ENCODE measurements around the gene CEP85. TPM values are rescaled to one million over a fixed set of nuclear protein-coding genes. Genes with fewer than 3 reads are reported as not detected.

CEP85 gene
- total and polyA plus RNA-seq, 9 of the 15 experiments (the other 6 are each of a cell fraction or from before 2014, with no cell fraction given): 42.1 to 140 (median 92.6) TPM

GRCh38 chr1:26306290-26307229 lies 72.6 kb downstream of the CEP85 start, which contains the start of gene UBXN11 (continued):
- no peak for TF ChIP-seq U2AF1 (optimal IDR thresholded peaks at IDR 0.05; ENCODE audit: low read depth, low read length)
- peak; percentile 85 to 96 for TF ChIP-seq MNT (conservative IDR thresholded peaks at IDR 0.05)
- TF ChIP-seq ESRRA (IDR thresholded peaks at IDR 0.05; ENCODE audit: borderline replicate concordance, low read depth): no peak
- no peak for TF ChIP-seq ZNF311 (CRISPR knock-in tag; IDR thresholded peaks at IDR 0.05)
- no peak for TF ChIP-seq SAFB (IDR thresholded peaks at IDR 0.05; ENCODE audit: borderline replicate concordance, low read depth, low read length)
- peak; percentile 68 for TF ChIP-seq MYC (IDR thresholded peaks at IDR 0.05; ENCODE audit: low read depth, low read length)
- no peak for TF ChIP-seq MYC (CRISPR knock-in tag; IDR thresholded peaks at IDR 0.05; ENCODE audit: borderline replicate concordance, low read depth)
- TF ChIP-seq CCNT2 (IDR thresholded peaks at IDR 0.05; ENCODE audit: borderline replicate concordance, extremely low read depth, insufficient read length, low read depth, low read length): no peak
- peak; percentile 99 for TF ChIP-seq MXI1 (IDR thresholded peaks at IDR 0.05; ENCODE audit: low read depth, low read length)
- no peak for TF ChIP-seq THRA (IDR thresholded peaks at IDR 0.05)
- no peak for TF ChIP-seq XRCC5 (IDR thresholded peaks at IDR 0.05; ENCODE audit: low read depth, low read length)
- TF ChIP-seq ZBTB1 (CRISPR knock-in tag; IDR thresholded peaks at IDR 0.05; ENCODE audit: borderline replicate concordance, low read depth): no peak
- TF ChIP-seq ZFX (CRISPR knock-in tag; IDR thresholded peaks at IDR 0.05): peak; percentile 87
- no peak for TF ChIP-seq ZNF561 (CRISPR knock-in tag; conservative IDR thresholded peaks at IDR 0.05)
- TF ChIP-seq NFE2 (IDR thresholded peaks at IDR 0.05; ENCODE audit: low read depth): no peak
- no peak for TF ChIP-seq NCOA6 (IDR thresholded peaks at IDR 0.05)
- peak; percentile 99 for TF ChIP-seq SIN3A (IDR thresholded peaks at IDR 0.05; ENCODE audit: borderline replicate concordance in 2 of 2, control insufficient read depth in 1 of 2, low read depth in 2 of 2, low read length in 2 of 2)
- no peak for TF ChIP-seq NR2C1 (IDR thresholded peaks at IDR 0.05)
- TF ChIP-seq NR2C1 (tag; IDR thresholded peaks at IDR 0.05): no peak
- no peak for TF ChIP-seq XRCC3 (IDR thresholded peaks at IDR 0.05)
- no peak for TF ChIP-seq SMARCA4 (IDR thresholded peaks at IDR 0.05)
- no peak for TF ChIP-seq CC2D1A (IDR thresholded peaks at IDR 0.05)
- TF ChIP-seq OTX1 (CRISPR knock-in tag; IDR thresholded peaks at IDR 0.05): no peak
- TF ChIP-seq NBN (IDR thresholded peaks at IDR 0.05; ENCODE audit: low read depth): peak; percentile 35; the same call in 1 of the 2 replicates

Data from K562 (cell line).